Adrenal gland (tissue), 12 donors: ENCODE measurements around the gene ACAD11. TPM values are rescaled to one million over a fixed set of nuclear protein-coding genes. Genes with fewer than 3 reads are reported as not detected.

Experiments
- DNase-seq, 7 donors: peaks; one replicate each; pipeline ENCODE4 v3.0.0-alpha.2; 2019 to 2020
- H3K27ac ChIP-seq, 5 donors: fragments of 200-600 bp; sonication (generic) in 4 of 5; 1 replicate in 3 of 5; 2 replicates in 2 of 5; pipeline versions ENCODE4 v1.5.1 to v1.8.0; 2016 to 2020; ENCODE audit warnings: mild to moderate bottlenecking in 1 of 5
- H3K27me3 ChIP-seq: fragments of 200-600 bp; 2 replicates; pipeline ENCODE4 v1.8.0; 2021
- H3K36me3 ChIP-seq, 2 donors: fragments of 200-600 bp; replicated peaks in 1 of 2; 1 replicate in 1 of 2; 2 replicates in 1 of 2; pipeline versions ENCODE4 v1.5.1 to v1.8.0; 2018 to 2022
- H3K4me1 ChIP-seq, 2 donors: fragments of 200-600 bp; replicated peaks in 1 of 2; 1 replicate in 1 of 2; 2 replicates in 1 of 2; pipeline versions ENCODE4 v1.5.1 to v1.8.0; 2018 to 2021
- H3K4me3 ChIP-seq, 4 donors: fragments of 200-600 bp; sonication (generic) in 3 of 4; one replicate each; pipeline ENCODE4 v1.5.1; 2016 to 2018
- H3K9me3 ChIP-seq, 3 donors: fragments of 200-600 bp; sonication (generic) in 1 of 3; replicated peaks in 1 of 3; 1 replicate in 2 of 3; 2 replicates in 1 of 3; pipeline versions ENCODE4 v1.5.1 to v1.8.0; 2016 to 2021
- CTCF ChIP-seq, 6 experiments: fragments of 450-650 bp in 4 of 6; fragments of 200-600 bp in 2 of 6; sonication (generic) in 1 of 6; IDR thresholded peaks; 1 replicate in 5 of 6; 2 replicates in 1 of 6; pipeline versions ENCODE4 v1.5.1 to v1.8.0; 2016 to 2021; ENCODE audit warnings: antibody characterized with exemption in 6 of 6, mild to moderate bottlenecking in 2 of 6, moderate library complexity in 1 of 6
- POLR2A ChIP-seq, 2 donors: fragments of 450-650 bp; IDR thresholded peaks; one replicate each; pipeline ENCODE4 v1.6.1; 2017; ENCODE audit warnings: antibody characterized with exemption in 2 of 2, mild to moderate bottlenecking in 2 of 2, moderate library complexity in 1 of 2
- WGBS, 4 donors: extraction: QIAGEN DNeasy Blood & Tissue Kit in 2 of 4; methylation state at CpG; one replicate each; pipeline versions ENCODE4 v1.1.5 to v1.1.7; 2013 to 2017; 5-methylcytosine and 5-hydroxymethylcytosine counted together
- intact Hi-C, 2 donors: fragments of 100-400 bp; cut with DNase I; formaldehyde crosslinking; loops; one replicate each; pipeline versions ENCODE4 v1.14.1 to v1.15.0; 2022 to 2023
- polyA plus RNA-seq, 3 donors: library from polyadenylated mRNA; stranded (reverse); fragments of 200-250 nt in 2 of 3; fragments of 350-450 nt in 1 of 3; fragmentation: Illumina TruSeq in 1 of 3; extraction: RNeasy Lipid Tissue Mini Kit (QIAGEN cat#74804) in 1 of 3; gene quantifications; one replicate each; pipeline ENCODE4 v1.2.3, GENCODE V29; 2013 to 2014
- total RNA-seq, 9 donors: library from RNA; depleted of rRNA in 4 of 9; stranded (reverse); fragments of >200 nt in 4 of 9; fragments of 120-200 nt in 1 of 9; fragmentation: NEBNext Ultra II Directional in 1 of 9; extraction: Animal tissue kit (Norgen Biotek cat#: 25700) in 1 of 9; gene quantifications; one replicate each; pipeline versions ENCODE4 v1.1.0 to v1.2.4, GENCODE V29; 2013 to 2023
- donor health status: healthy with polysubstance abuse.
- donor health status: Bipolar disorder and iron deficiency.
- donor health status: DM: yes; HTN: yes; CAD: no.
- donor health status: DM: no; HTN: no; CAD: no.
- donor health status: DM: no; HTN: no; CAD: no.
- donor health status: DM: yes; HTN: yes; CAD: no.

Gene ACAD11
- total and polyA plus RNA-seq, 12 donors = 13.6 to 59.1 (median 25.6) TPM

GRCh38 chr3:132679911-132680310 is 20.3 kb upstream of the ACAD11 start:
- no peak for DNase-seq
- H3K4me3 ChIP-seq = no peak overlapping the region
- TF ChIP-seq POLR2A (IDR thresholded peaks at IDR 0.05) (no peak), CTCF (IDR thresholded peaks at IDR 0.05) (no peak)
- no peaks in the 10 kb centered on the region for H3K4me1 ChIP-seq
- no peaks in the 10 kb centered on the region for H3K27me3 ChIP-seq
- no peaks in the 10 kb centered on the region for H3K9me3 ChIP-seq
- no peak overlapping the region for H3K27ac ChIP-seq
- H3K36me3 ChIP-seq = peaks cover 0 to 74% of the 10 kb centered on the region in 2 donors
- intact Hi-C loops = no loop called here
- WGBS, 4 donors = 78 to 86% (median 84%) methylated on average over 5 of the region's 5 CpGs

GRCh38 chr3:132675408-132675807 is 15.8 kb upstream of the ACAD11 start:
- DNase-seq = no peak
- H3K36me3 ChIP-seq = peaks cover 0 to 81% of the 10 kb centered on the region in 2 donors
- H3K27ac ChIP-seq = no peak overlapping the region
- no peaks in the 10 kb centered on the region for H3K27me3 ChIP-seq
- H3K4me3 ChIP-seq = no peak overlapping the region
- no peaks in the 10 kb centered on the region for H3K9me3 ChIP-seq
- intact Hi-C loops = no loop called here
- peaks cover 0 to 1% of the 10 kb centered on the region in 2 donors for H3K4me1 ChIP-seq
- TF ChIP-seq POLR2A (IDR thresholded peaks at IDR 0.05) (no peak), CTCF (IDR thresholded peaks at IDR 0.05) (no peak)

- H3K4me1 ChIP-seq = peaks cover 22 to 30% of the 10 kb centered on the region in 2 donors
- H3K27ac ChIP-seq = peak overlapping the region; percentile 40 to 78 (median 61)
- H3K27me3 ChIP-seq = no peaks in the 10 kb centered on the region
- TF ChIP-seq POLR2A (IDR thresholded peaks at IDR 0.05) (no peak), CTCF (IDR thresholded peaks at IDR 0.05) (no peak)
- peak in 4 of 7 donors; percentile 14 to 23 (median 16) for DNase-seq
- peaks cover 0 to 39% of the 10 kb centered on the region in 2 donors for H3K36me3 ChIP-seq
- no peak overlapping the region for H3K4me3 ChIP-seq
- WGBS, 4 donors = 70 to 93% (median 83%) methylated on average over 5 of the region's 5 CpGs
- no peaks in the 10 kb centered on the region for H3K9me3 ChIP-seq
- intact Hi-C loops = no loop called here
Measured at GRCh38 chr3:132669256-132669777, 9.7 kb upstream of the ACAD11 start.

GRCh38 chr3:132665230-132665745 is 5.7 kb upstream of the ACAD11 start:
- no peak overlapping the region for H3K27ac ChIP-seq
- H3K27me3 ChIP-seq = no peaks in the 10 kb centered on the region
- H3K36me3 ChIP-seq = peaks cover 0 to under 1% of the 10 kb centered on the region in 2 donors
- peaks cover 40 to 50% of the 10 kb centered on the region in 2 donors for H3K4me1 ChIP-seq
- intact Hi-C loops = no loop called here
- H3K4me3 ChIP-seq = no peak overlapping the region
- TF ChIP-seq CTCF (IDR thresholded peaks at IDR 0.05) (no peak), POLR2A (IDR thresholded peaks at IDR 0.05) (no peak)
- no peaks in the 10 kb centered on the region for H3K9me3 ChIP-seq
- no peak for DNase-seq
- 71 to 78% (median 75%) methylated on average over 3 of the region's 3 CpGs for WGBS, 4 donors
